Endodermal cell (in vitro differentiated cells): ENCODE data around the gene AFTPH. TPM values are rescaled to one million over a fixed set of nuclear protein-coding genes. Genes with fewer than 3 reads are reported as not detected.

Experiments used
- DNase-seq: peaks from one replicate; pipeline ENCODE4 v3.0.0-alpha.2; 2017
- H3K27ac ChIP-seq: 2 replicates; pipeline ENCODE4 v1.5.1; 2013; ENCODE audit warnings: mild to moderate bottlenecking, low read depth, low read length, moderate library complexity
- H3K27me3 ChIP-seq: 2 replicates; pipeline ENCODE4 v1.6.1; 2013; ENCODE audit warnings: mild to moderate bottlenecking, low read length, moderate library complexity; ENCODE audit not compliant: insufficient read depth, control insufficient read depth, poor library complexity, severe bottlenecking
- H3K36me3 ChIP-seq: 2 replicates; pipeline ENCODE4 v1.7.0; 2013; ENCODE audit warnings: mild to moderate bottlenecking, low read length, moderate library complexity; ENCODE audit not compliant: control insufficient read depth, insufficient read depth
- H3K4me1 ChIP-seq: one replicate; pipeline ENCODE4 v1.7.0; 2013; ENCODE audit warnings: low read length; ENCODE audit not compliant: control insufficient read depth, insufficient read depth
- H3K4me3 ChIP-seq: 2 replicates; pipeline ENCODE4 v1.5.1; 2013; ENCODE audit warnings: mild to moderate bottlenecking, low read length, moderate library complexity
- H3K9ac ChIP-seq: 2 replicates; pipeline ENCODE4 v1.6.1; 2013; ENCODE audit warnings: mild to moderate bottlenecking, low read length, moderate library complexity; ENCODE audit not compliant: poor library complexity, severe bottlenecking; ENCODE audit errors: extremely low read depth
- H3K9me3 ChIP-seq: 2 replicates; pipeline ENCODE4 v1.6.1; 2013; ENCODE audit warnings: mild to moderate bottlenecking, low read length, moderate library complexity; ENCODE audit not compliant: control insufficient read depth
- H3K27ac Mint-ChIP-seq: 2 replicates; pipeline ENCODE4 v1.8.0; 2020; ENCODE audit warnings: mixed read lengths
- H3K27me3 Mint-ChIP-seq: 2 replicates; pipeline ENCODE4 v1.8.0; 2021; ENCODE audit warnings: mild to moderate bottlenecking, mixed read lengths; ENCODE audit not compliant: insufficient read depth
- H3K36me3 Mint-ChIP-seq: 2 replicates; pipeline ENCODE4 v1.8.0; 2020; ENCODE audit warnings: low read depth, mixed read lengths
- H3K4me1 Mint-ChIP-seq: 2 replicates; pipeline ENCODE4 v1.8.0; 2020; ENCODE audit warnings: mixed read lengths
- H3K4me3 Mint-ChIP-seq: 2 replicates; pipeline ENCODE4 v1.8.0; 2020; ENCODE audit warnings: mild to moderate bottlenecking, moderate library complexity, mixed read lengths
- H3K9me3 Mint-ChIP-seq: 2 replicates; pipeline ENCODE4 v1.8.0; 2020; ENCODE audit warnings: mild to moderate bottlenecking, mixed read lengths
- WGBS, 2 experiments: methylation state at CpG; one replicate each; pipeline versions ENCODE4 v1.1.5 to v1.1.7; 2013; ENCODE audit warnings: missing lambda C conversion rate in 2 of 2, mixed read lengths in 1 of 2; ENCODE audit not compliant: insufficient coverage in 1 of 2, insufficient read length in 1 of 2; 5-methylcytosine and 5-hydroxymethylcytosine counted together
- total RNA-seq, 2 donors: library from RNA; stranded (reverse); fragmentation: NEBNext Ultra II Directional in 1 of 2; extraction: Animal tissue kit (Norgen Biotek cat#: 25700) in 1 of 2; gene quantifications; 2 replicates in 1 of 2; 3 replicates in 1 of 2; pipeline ENCODE4 v1.2.1, GENCODE V29; 2021
- TF ChIP-seq, protein P1 (sequence below): fragments of 200-600 bp; sonication (generic); conservative IDR thresholded peaks from 2 replicates; pipeline ENCODE4 v1.5.0; 2021; ENCODE audit warnings: antibody characterized with exemption, mild to moderate bottlenecking

The AFTPH gene
- total RNA-seq, 2 donors from 2014 or later = 13.7 to 21.5 TPM

- Histone ChIP-seq H3K9me3 (no peaks in the 10 kb centered on the region), H3K27me3 (no peaks in the 10 kb centered on the region), H3K4me1 (no peaks in the 10 kb centered on the region), H3K36me3 (no peaks in the 10 kb centered on the region), H3K27ac (no peak overlapping the region), H3K9ac (no peak overlapping the region), H3K4me3 (no peak overlapping the region)
- H3K27ac Mint-ChIP-seq = peak overlapping the region; percentile 26
- TF ChIP-seq, protein P1, sequence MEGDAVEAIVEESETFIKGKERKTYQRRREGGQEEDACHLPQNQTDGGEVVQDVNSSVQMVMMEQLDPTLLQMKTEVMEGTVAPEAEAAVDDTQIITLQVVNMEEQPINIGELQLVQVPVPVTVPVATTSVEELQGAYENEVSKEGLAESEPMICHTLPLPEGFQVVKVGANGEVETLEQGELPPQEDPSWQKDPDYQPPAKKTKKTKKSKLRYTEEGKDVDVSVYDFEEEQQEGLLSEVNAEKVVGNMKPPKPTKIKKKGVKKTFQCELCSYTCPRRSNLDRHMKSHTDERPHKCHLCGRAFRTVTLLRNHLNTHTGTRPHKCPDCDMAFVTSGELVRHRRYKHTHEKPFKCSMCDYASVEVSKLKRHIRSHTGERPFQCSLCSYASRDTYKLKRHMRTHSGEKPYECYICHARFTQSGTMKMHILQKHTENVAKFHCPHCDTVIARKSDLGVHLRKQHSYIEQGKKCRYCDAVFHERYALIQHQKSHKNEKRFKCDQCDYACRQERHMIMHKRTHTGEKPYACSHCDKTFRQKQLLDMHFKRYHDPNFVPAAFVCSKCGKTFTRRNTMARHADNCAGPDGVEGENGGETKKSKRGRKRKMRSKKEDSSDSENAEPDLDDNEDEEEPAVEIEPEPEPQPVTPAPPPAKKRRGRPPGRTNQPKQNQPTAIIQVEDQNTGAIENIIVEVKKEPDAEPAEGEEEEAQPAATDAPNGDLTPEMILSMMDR = no peak
- H3K27me3 Mint-ChIP-seq = peaks cover 2% of the 10 kb centered on the region
- peaks cover 9% of the 10 kb centered on the region for H3K9me3 Mint-ChIP-seq
- DNase-seq = no peak
- peaks cover 4% of the 10 kb centered on the region for H3K4me1 Mint-ChIP-seq
- H3K36me3 Mint-ChIP-seq = no peaks in the 10 kb centered on the region
- no peak overlapping the region for H3K4me3 Mint-ChIP-seq
- 90% methylated on average over 4 to 8 of the region's 8 CpGs for WGBS, 2 experiments
These were observed 77.1 kb downstream of the AFTPH start for GRCh38 chr2:64601034-64601754.

GRCh38 chr2:64601785-64602391 is 77.8 kb downstream of the AFTPH start:
- H3K27me3 ChIP-seq = no peaks in the 10 kb centered on the region
- no peak overlapping the region for H3K27ac Mint-ChIP-seq
- H3K36me3 Mint-ChIP-seq = no peaks in the 10 kb centered on the region
- WGBS, 2 experiments = 95% methylated on average over 12 of the region's 12 CpGs
- TF ChIP-seq, protein P1 = no peak
- no peak overlapping the region for H3K4me3 Mint-ChIP-seq
- H3K9me3 Mint-ChIP-seq = peaks cover 9% of the 10 kb centered on the region
- no peak overlapping the region for H3K4me3 ChIP-seq
- no peaks in the 10 kb centered on the region for H3K4me1 ChIP-seq
- H3K27me3 Mint-ChIP-seq = peaks cover 2% of the 10 kb centered on the region
- peaks cover 4% of the 10 kb centered on the region for H3K4me1 Mint-ChIP-seq
- H3K27ac ChIP-seq = no peak overlapping the region
- no peak overlapping the region for H3K9ac ChIP-seq
- no peak for DNase-seq
- H3K36me3 ChIP-seq = no peaks in the 10 kb centered on the region
- H3K9me3 ChIP-seq = no peaks in the 10 kb centered on the region

GRCh38 chr2:64602436-64602835 is 78.3 kb downstream of the AFTPH start:
- TF ChIP-seq, protein P1 = no peak
- H3K4me1 Mint-ChIP-seq = peaks cover 4% of the 10 kb centered on the region
- WGBS, 2 experiments = 92% methylated on average over 8 to 11 of the region's 11 CpGs

More at GRCh38 chr2:64602436-64602835, 78.3 kb downstream of the AFTPH start:
- Mint-ChIP-seq H3K27ac (no peak overlapping the region), H3K27me3 (peaks cover 2% of the 10 kb centered on the region), H3K4me3 (no peak overlapping the region), H3K9me3 (peaks cover 9% of the 10 kb centered on the region), H3K36me3 (no peaks in the 10 kb centered on the region)
- Histone ChIP-seq H3K36me3 (no peaks in the 10 kb centered on the region), H3K4me3 (no peak overlapping the region), H3K27me3 (no peaks in the 10 kb centered on the region), H3K9me3 (no peaks in the 10 kb centered on the region), H3K4me1 (no peaks in the 10 kb centered on the region), H3K9ac (no peak overlapping the region), H3K27ac (no peak overlapping the region)
- no peak for DNase-seq
